Right lobe of liver (tissue), 4 donors: ENCODE measurements around the gene VWC2.

Experiments
- POLR2A ChIP-seq: fragments of 450-650 bp; IDR thresholded peaks from one replicate; pipeline ENCODE4 v1.6.1; 2017; ENCODE audit warnings: antibody characterized with exemption, mild to moderate bottlenecking
- TF ChIP-seq, protein P1 (sequence below), 4 donors: fragments of 200-600 bp in 3 of 4; fragments of 450-650 bp in 1 of 4; IDR thresholded peaks; one replicate each; pipeline versions ENCODE4 v1.5.1 to v1.8.0; 2016 to 2022; ENCODE audit warnings: antibody characterized with exemption in 4 of 4, mild to moderate bottlenecking in 2 of 4
- donor health status: DM: no; HTN: no; CAD: no.
- donor health status: DM: no; HTN: no; CAD: no.
- donor health status: DM: no; HTN: yes; CAD: no.

- no peak for TF ChIP-seq POLR2A
- TF ChIP-seq, protein P1, sequence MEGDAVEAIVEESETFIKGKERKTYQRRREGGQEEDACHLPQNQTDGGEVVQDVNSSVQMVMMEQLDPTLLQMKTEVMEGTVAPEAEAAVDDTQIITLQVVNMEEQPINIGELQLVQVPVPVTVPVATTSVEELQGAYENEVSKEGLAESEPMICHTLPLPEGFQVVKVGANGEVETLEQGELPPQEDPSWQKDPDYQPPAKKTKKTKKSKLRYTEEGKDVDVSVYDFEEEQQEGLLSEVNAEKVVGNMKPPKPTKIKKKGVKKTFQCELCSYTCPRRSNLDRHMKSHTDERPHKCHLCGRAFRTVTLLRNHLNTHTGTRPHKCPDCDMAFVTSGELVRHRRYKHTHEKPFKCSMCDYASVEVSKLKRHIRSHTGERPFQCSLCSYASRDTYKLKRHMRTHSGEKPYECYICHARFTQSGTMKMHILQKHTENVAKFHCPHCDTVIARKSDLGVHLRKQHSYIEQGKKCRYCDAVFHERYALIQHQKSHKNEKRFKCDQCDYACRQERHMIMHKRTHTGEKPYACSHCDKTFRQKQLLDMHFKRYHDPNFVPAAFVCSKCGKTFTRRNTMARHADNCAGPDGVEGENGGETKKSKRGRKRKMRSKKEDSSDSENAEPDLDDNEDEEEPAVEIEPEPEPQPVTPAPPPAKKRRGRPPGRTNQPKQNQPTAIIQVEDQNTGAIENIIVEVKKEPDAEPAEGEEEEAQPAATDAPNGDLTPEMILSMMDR (IDR thresholded peaks at IDR 0.05), result no peak
These were observed 7.5 kb downstream of the VWC2 start for GRCh38 chr7:49780953-49781352.
